ENCODE data around the gene ADD1.

DNA sequence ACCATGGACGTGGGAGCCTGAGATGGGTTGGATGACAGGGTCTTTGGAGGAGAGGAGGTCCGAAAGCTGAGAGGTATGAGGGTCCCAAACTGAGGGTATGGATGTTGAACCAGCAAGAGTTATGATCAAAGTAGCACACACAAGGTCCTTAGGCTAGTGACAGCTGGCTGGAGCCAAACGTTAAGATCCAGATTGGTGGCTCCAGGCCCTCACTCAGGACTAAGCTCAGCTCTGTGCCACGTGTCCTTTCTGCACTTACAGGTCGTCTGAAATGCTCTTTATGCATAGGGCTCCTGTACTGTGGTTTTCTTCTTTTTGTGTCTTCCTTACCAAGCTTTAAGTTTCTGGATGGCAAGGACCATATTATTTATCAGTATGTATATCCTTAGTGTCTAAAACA, 35.4 kb downstream of the ADD1 start:
- TF ChIP-seq, protein P1, sequence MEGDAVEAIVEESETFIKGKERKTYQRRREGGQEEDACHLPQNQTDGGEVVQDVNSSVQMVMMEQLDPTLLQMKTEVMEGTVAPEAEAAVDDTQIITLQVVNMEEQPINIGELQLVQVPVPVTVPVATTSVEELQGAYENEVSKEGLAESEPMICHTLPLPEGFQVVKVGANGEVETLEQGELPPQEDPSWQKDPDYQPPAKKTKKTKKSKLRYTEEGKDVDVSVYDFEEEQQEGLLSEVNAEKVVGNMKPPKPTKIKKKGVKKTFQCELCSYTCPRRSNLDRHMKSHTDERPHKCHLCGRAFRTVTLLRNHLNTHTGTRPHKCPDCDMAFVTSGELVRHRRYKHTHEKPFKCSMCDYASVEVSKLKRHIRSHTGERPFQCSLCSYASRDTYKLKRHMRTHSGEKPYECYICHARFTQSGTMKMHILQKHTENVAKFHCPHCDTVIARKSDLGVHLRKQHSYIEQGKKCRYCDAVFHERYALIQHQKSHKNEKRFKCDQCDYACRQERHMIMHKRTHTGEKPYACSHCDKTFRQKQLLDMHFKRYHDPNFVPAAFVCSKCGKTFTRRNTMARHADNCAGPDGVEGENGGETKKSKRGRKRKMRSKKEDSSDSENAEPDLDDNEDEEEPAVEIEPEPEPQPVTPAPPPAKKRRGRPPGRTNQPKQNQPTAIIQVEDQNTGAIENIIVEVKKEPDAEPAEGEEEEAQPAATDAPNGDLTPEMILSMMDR (conservative IDR thresholded peaks at IDR 0.05) = no peak
- TF ChIP-seq EZH2 (IDR thresholded peaks at IDR 0.05; ENCODE audit: low read depth) = no peak
